Epithelial cell of proximal tubule (primary cell): ENCODE measurements around the gene PRKCE. TPM values are rescaled to one million over a fixed set of nuclear protein-coding genes. Genes with fewer than 3 reads are reported as not detected.

Source experiments
- DNase-seq: peaks from one replicate; pipeline ENCODE4 v3.0.0-alpha.2; 2011; ENCODE audit warnings: low read depth
- H3K4me3 ChIP-seq: 2 replicates; pipeline ENCODE4 v1.5.1; 2011; ENCODE audit warnings: low read depth, mild to moderate bottlenecking, low read length
- total RNA-seq: library from RNA; depleted of rRNA; stranded (reverse); fragments of >200 nt; gene quantifications from 2 replicates; pipeline ENCODE4 v1.2.3, GENCODE V29; 2015
- TF ChIP-seq, protein P1 (sequence below): conservative IDR thresholded peaks from 2 replicates; pipeline ENCODE4 v1.5.1; 2012; ENCODE audit warnings: low read depth, mild to moderate bottlenecking, low read length

The PRKCE gene
- total RNA-seq, 1 donor from 2014 or later: 2.5 TPM

DNA sequence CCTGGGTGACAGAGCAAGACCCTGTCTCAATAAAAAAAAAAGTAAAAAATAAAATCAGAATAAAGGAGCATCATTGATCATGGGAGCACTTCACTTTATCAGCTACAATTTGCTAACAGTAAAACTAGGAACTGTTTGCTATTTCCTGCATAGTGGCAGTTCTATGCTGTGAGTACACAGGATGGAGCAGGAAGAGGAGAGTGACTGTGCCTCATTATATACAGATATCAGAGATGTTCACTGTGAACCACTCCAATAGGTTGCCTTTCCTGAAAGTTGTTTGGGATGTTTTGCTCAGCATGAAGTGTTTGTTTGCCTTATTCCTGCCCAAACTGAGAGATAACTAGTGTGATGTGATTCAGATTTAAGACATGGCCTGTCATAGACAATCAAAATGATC lies 494.4 kb downstream of the PRKCE start:
- DNase-seq: no peak
- TF ChIP-seq, protein P1, sequence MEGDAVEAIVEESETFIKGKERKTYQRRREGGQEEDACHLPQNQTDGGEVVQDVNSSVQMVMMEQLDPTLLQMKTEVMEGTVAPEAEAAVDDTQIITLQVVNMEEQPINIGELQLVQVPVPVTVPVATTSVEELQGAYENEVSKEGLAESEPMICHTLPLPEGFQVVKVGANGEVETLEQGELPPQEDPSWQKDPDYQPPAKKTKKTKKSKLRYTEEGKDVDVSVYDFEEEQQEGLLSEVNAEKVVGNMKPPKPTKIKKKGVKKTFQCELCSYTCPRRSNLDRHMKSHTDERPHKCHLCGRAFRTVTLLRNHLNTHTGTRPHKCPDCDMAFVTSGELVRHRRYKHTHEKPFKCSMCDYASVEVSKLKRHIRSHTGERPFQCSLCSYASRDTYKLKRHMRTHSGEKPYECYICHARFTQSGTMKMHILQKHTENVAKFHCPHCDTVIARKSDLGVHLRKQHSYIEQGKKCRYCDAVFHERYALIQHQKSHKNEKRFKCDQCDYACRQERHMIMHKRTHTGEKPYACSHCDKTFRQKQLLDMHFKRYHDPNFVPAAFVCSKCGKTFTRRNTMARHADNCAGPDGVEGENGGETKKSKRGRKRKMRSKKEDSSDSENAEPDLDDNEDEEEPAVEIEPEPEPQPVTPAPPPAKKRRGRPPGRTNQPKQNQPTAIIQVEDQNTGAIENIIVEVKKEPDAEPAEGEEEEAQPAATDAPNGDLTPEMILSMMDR: no peak
- H3K4me3 ChIP-seq: no peak overlapping the region

DNA sequence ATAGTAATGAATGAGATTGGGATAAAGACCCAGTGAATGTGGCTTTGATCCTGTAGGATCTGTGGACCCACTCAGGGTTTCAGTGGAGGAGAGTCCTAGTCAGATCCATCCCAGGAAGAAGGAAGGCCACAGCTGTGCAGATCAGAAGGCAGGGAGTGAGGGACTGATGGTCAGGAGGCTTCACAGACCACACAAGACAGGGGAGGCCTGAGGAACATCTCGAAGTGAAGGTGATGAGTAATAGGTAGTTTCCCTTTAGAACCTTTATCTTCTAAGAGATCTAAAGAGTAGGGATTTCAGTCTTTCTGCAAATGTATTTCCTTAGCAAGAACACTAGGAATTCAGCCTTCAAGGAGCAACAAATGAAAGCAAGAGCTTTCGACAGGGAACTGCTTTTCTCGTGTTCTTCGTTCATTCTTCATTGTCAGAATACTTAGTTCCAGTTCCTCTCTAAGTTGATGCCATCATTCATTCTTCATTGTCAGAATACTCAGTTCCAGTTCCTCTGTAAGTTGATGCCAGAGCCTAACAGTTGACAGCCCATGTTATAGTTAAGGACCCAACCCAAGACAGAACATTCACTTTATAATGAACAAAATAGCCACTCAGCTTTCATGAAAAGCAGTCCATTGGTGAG lies 495.5 kb downstream of the PRKCE start:
- DNase-seq: no peak
- no peak overlapping the region for H3K4me3 ChIP-seq
- TF ChIP-seq, protein P1: no peak

GRCh38 chr2:46147626-46148368 lies 496.3 kb downstream of the PRKCE start:
- TF ChIP-seq, protein P1: no peak
- DNase-seq: no peak
- H3K4me3 ChIP-seq: no peak overlapping the region

- TF ChIP-seq, protein P1: no peak
- no peak overlapping the region for H3K4me3 ChIP-seq
- no peak for DNase-seq
These were observed 496.9 kb downstream of the PRKCE start for GRCh38 chr2:46148369-46148736.

- DNase-seq: no peak
- H3K4me3 ChIP-seq: no peak overlapping the region
- TF ChIP-seq, protein P1: no peak
These were observed 499.0 kb downstream of the PRKCE start for GRCh38 chr2:46150445-46150955.

- DNase-seq: no peak
These were observed 500.1 kb downstream of the PRKCE start for GRCh38 chr2:46151577-46151976.

More at GRCh38 chr2:46151577-46151976, 500.1 kb downstream of the PRKCE start:
- TF ChIP-seq, protein P1: no peak
- H3K4me3 ChIP-seq: no peak overlapping the region
